ENCODE data around the gene GLT8D2. TPM values are rescaled to one million over a fixed set of nuclear protein-coding genes. Genes with fewer than 3 reads are reported as not detected.

The GLT8D2 gene
- polyA plus RNA-seq, 3 donors = not detected

DNA sequence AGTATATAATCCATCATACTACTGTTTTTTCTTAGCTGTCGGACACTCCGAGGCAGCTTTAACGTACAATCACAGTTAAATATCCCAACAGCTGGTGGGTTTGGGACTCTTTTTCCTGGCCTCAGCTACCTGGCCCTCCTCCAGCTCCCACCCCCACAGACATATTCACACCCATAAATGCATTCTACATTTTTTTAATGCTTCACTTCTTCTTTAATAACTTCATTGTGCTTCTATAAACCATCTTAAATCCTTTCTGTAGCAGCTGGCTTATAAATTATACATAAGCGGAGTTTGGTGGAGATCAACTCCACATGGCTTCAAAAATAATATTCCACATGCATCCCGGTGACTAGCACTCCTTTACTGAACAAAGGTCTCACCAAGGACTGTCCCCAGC, 51.0 kb downstream of the GLT8D2 start:
- no peak overlapping the region for H3K4me3 Mint-ChIP-seq
- Histone ChIP-seq H3K9me3 (replicated peaks in 1 of 2; ENCODE audit: control insufficient read depth in 1 of 2, insufficient read depth in 1 of 2, low read length in 2 of 2) (no peaks in the 10 kb centered on the region), H3K36me3 (replicated peaks in 1 of 2; ENCODE audit: control insufficient read depth in 1 of 2, insufficient read depth in 2 of 2, low read length in 2 of 2) (no peaks in the 10 kb centered on the region), H3K4me3 (replicated peaks in 1 of 3; ENCODE audit: low read depth in 2 of 3, low read length in 3 of 3) (no peak overlapping the region), H3K9ac (ENCODE audit: insufficient read depth, low read length, poor library complexity, severe bottlenecking) (no peak overlapping the region), H2AFZ (ENCODE audit: insufficient read depth, low read depth, low read length, poor library complexity, severe bottlenecking) (no peak overlapping the region), H3K79me2 (ENCODE audit: insufficient read depth, low read length) (no peaks in the 10 kb centered on the region), H3K4me1 (ENCODE audit: control insufficient read depth in 1 of 2, insufficient read depth in 2 of 2, low read length in 2 of 2) (no peaks in the 10 kb centered on the region), H3K27me3 (ENCODE audit: control insufficient read depth in 2 of 2, insufficient read depth in 2 of 2, low read length in 2 of 2) (peaks cover 3% of the 10 kb centered on the region in 2 donors), H3K27ac (ENCODE audit: low read depth in 1 of 2, low read length in 2 of 2) (no peak overlapping the region), H4K20me1 (ENCODE audit: insufficient read depth, low read length) (no peaks in the 10 kb centered on the region), H3K4me2 (replicated peaks; ENCODE audit: extremely low read depth, low read length, poor library complexity, severe bottlenecking) (no peak overlapping the region)
- WGBS (ENCODE audit: insufficient coverage) = 91% methylated on average over 4 of the region's 5 CpGs
- TF ChIP-seq, protein P1, sequence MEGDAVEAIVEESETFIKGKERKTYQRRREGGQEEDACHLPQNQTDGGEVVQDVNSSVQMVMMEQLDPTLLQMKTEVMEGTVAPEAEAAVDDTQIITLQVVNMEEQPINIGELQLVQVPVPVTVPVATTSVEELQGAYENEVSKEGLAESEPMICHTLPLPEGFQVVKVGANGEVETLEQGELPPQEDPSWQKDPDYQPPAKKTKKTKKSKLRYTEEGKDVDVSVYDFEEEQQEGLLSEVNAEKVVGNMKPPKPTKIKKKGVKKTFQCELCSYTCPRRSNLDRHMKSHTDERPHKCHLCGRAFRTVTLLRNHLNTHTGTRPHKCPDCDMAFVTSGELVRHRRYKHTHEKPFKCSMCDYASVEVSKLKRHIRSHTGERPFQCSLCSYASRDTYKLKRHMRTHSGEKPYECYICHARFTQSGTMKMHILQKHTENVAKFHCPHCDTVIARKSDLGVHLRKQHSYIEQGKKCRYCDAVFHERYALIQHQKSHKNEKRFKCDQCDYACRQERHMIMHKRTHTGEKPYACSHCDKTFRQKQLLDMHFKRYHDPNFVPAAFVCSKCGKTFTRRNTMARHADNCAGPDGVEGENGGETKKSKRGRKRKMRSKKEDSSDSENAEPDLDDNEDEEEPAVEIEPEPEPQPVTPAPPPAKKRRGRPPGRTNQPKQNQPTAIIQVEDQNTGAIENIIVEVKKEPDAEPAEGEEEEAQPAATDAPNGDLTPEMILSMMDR (IDR thresholded peaks at IDR 0.05) = no peak
- H3K36me3 Mint-ChIP-seq = no peaks in the 10 kb centered on the region
- H3K9me3 Mint-ChIP-seq = peaks cover 0 to 1% (median 0%) of the 10 kb centered on the region in 7 donors
- H3K4me1 Mint-ChIP-seq = no peaks in the 10 kb centered on the region
- intact Hi-C loops (cut with micrococcal nuclease) = no loop called here
- H3K27me3 Mint-ChIP-seq (ENCODE audit: low read depth in 3 of 3) = peaks cover 0 to 21% (median 9%) of the 10 kb centered on the region in 3 donors
- no peak for DNase-seq
- no peak overlapping the region for H3K27ac Mint-ChIP-seq

DNA sequence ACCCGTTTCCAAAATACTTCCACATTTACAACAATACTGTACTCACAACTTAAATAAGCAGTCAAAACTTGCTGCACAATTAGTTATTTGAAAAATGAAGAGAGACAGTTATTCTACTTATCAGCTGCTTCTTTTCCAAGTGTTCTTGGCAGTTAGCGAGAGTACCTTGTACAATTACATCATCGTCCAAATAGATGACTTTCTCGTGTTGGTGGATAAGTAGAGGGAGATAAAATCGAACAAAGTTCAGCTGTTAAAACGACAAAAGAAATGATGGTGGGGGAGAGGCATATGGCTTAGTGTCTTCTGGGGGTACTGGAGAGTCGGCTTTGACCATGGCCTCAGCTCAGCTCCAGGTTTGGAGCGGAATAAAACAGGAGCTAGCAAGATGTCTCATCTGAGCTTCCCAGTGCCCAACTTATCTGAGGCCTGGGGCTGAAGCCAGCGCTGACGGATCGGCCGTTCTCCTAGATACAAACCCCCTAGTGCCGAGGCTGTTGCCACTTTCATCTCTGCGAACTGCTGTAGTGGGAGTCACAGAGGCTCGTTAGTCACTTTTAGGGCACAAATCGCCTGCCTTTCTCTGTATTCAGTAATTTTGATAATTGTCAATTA, 52.6 kb downstream of the GLT8D2 start:
- H3K27ac Mint-ChIP-seq = no peak overlapping the region
- peaks cover 0 to 15% (median 8%) of the 10 kb centered on the region in 3 donors for H3K27me3 Mint-ChIP-seq (ENCODE audit: low read depth in 3 of 3)
- H3K27ac ChIP-seq (ENCODE audit: low read depth in 1 of 2, low read length in 2 of 2) = no peak overlapping the region
- H3K4me3 Mint-ChIP-seq = no peak overlapping the region
- TF ChIP-seq, protein P1 (IDR thresholded peaks at IDR 0.05) = no peak
- peaks cover 3% of the 10 kb centered on the region in 2 donors for H3K27me3 ChIP-seq (ENCODE audit: control insufficient read depth in 2 of 2, insufficient read depth in 2 of 2, low read length in 2 of 2)
- H4K20me1 ChIP-seq (ENCODE audit: insufficient read depth, low read length) = no peaks in the 10 kb centered on the region
- H3K4me3 ChIP-seq (replicated peaks in 1 of 3; ENCODE audit: low read depth in 2 of 3, low read length in 3 of 3) = no peak overlapping the region
- H3K9ac ChIP-seq (ENCODE audit: insufficient read depth, low read length, poor library complexity, severe bottlenecking) = no peak overlapping the region
- no peaks in the 10 kb centered on the region for H3K36me3 ChIP-seq (replicated peaks in 1 of 2; ENCODE audit: control insufficient read depth in 1 of 2, insufficient read depth in 2 of 2, low read length in 2 of 2)
- intact Hi-C loops (cut with micrococcal nuclease) = no loop called here
- no peaks in the 10 kb centered on the region for H3K9me3 ChIP-seq (replicated peaks in 1 of 2; ENCODE audit: control insufficient read depth in 1 of 2, insufficient read depth in 1 of 2, low read length in 2 of 2)
- no peaks in the 10 kb centered on the region for H3K36me3 Mint-ChIP-seq
- no peak overlapping the region for H2AFZ ChIP-seq (ENCODE audit: insufficient read depth, low read depth, low read length, poor library complexity, severe bottlenecking)
- no peaks in the 10 kb centered on the region for H3K79me2 ChIP-seq (ENCODE audit: insufficient read depth, low read length)
- 94% methylated on average over 12 of the region's 16 CpGs for WGBS (ENCODE audit: insufficient coverage)
- H3K4me1 Mint-ChIP-seq = no peaks in the 10 kb centered on the region
- DNase-seq = no peak
- H3K4me1 ChIP-seq (ENCODE audit: control insufficient read depth in 1 of 2, insufficient read depth in 2 of 2, low read length in 2 of 2) = no peaks in the 10 kb centered on the region
- no peak overlapping the region for H3K4me2 ChIP-seq (replicated peaks; ENCODE audit: extremely low read depth, low read length, poor library complexity, severe bottlenecking)
- H3K9me3 Mint-ChIP-seq = no peaks in the 10 kb centered on the region

Measured in CD14-positive monocyte (primary cell).